T-cell (primary cell): ENCODE measurements around the gene RUSF1. TPM values are rescaled to one million over a fixed set of nuclear protein-coding genes. Genes with fewer than 3 reads are reported as not detected.
A peak's percentile ranks its signal among the peaks of the same experiment; 100 is the strongest.

ENCODE experiments used
- ATAC-seq, 4 experiments: fragments of 200-7000 bp in 3 of 4; fragments of 150-1000 bp in 1 of 4; cut with Tn5 transposase; replicated peaks in 1 of 4; 1 replicate in 3 of 4; 2 replicates in 1 of 4; pipeline ENCODE4 v1.10.0; 2021; ENCODE audit warnings: moderate library complexity in 3 of 4, mild to moderate bottlenecking in 2 of 4, moderate number of reproducible peaks in 1 of 4
- CTCF ChIA-PET, 2 donors: fragments of 300-600 bp; sonication (Branson Sonifier 250); formaldehyde crosslinking; loops; one replicate each; lab custom pipeline; 2022; ENCODE audit warnings: antibody characterized with exemption in 2 of 2; lab: Charles Lee
- POLR2A ChIA-PET, 2 donors: fragments of 300-600 bp; sonication (Branson Sonifier 250); formaldehyde crosslinking; loops; one replicate each; lab custom pipeline; 2022; ENCODE audit warnings: antibody characterized with exemption in 2 of 2; lab: Charles Lee
- DNase-seq, 35 experiments: peaks; one replicate each; pipeline versions ENCODE4 v3.0.0 to v3.0.0-alpha.2; 2013 to 2023
- H3K27ac ChIP-seq: one replicate; pipeline ENCODE4 v1.5.1; 2013; ENCODE audit warnings: low read length
- H3K27me3 ChIP-seq, 2 experiments: replicated peaks in 1 of 2; 1 replicate in 1 of 2; 2 replicates in 1 of 2; pipeline versions ENCODE4 v1.6.1 to v1.7.0; 2013; ENCODE audit warnings: low read length in 1 of 2, mixed read lengths in 1 of 2; ENCODE audit not compliant: control insufficient read depth in 2 of 2, insufficient read depth in 2 of 2; ENCODE audit errors: extremely low read depth in 1 of 2
- H3K36me3 ChIP-seq, 2 donors: 1 replicate in 1 of 2; 2 replicates in 1 of 2; pipeline versions ENCODE4 v1.6.1 to v1.7.0; 2013; ENCODE audit warnings: low read length in 1 of 2; ENCODE audit not compliant: control insufficient read depth in 2 of 2, insufficient read depth in 1 of 2; ENCODE audit errors: extremely low read depth in 1 of 2
- H3K4me1 ChIP-seq, 2 experiments: 1 replicate in 1 of 2; 2 replicates in 1 of 2; pipeline versions ENCODE4 v1.6.1 to v1.7.0; 2013; ENCODE audit warnings: low read length in 2 of 2, mixed read lengths in 1 of 2; ENCODE audit not compliant: insufficient read depth in 2 of 2, control insufficient read depth in 1 of 2; ENCODE audit errors: extremely low read depth in 1 of 2
- H3K4me3 ChIP-seq, 2 donors: 1 replicate in 1 of 2; 2 replicates in 1 of 2; pipeline versions ENCODE4 v1.5.1 to v1.7.0; 2013; ENCODE audit warnings: mild to moderate bottlenecking in 2 of 2, low read length in 1 of 2, moderate library complexity in 1 of 2; ENCODE audit not compliant: control insufficient read depth in 1 of 2; ENCODE audit errors: extremely low read depth in 1 of 2
- H3K9me3 ChIP-seq: 2 replicates; pipeline ENCODE4 v1.7.0; 2013
- H3K27ac Mint-ChIP-seq, 2 donors: one replicate each; pipeline ENCODE4 v1.8.0; 2020 to 2021; ENCODE audit warnings: mild to moderate bottlenecking in 2 of 2, mixed read lengths in 2 of 2
- H3K27me3 Mint-ChIP-seq, 2 donors: one replicate each; pipeline ENCODE4 v1.8.0; 2021 to 2022; ENCODE audit warnings: mixed read lengths in 2 of 2
- H3K36me3 Mint-ChIP-seq: one replicate; pipeline ENCODE4 v1.8.0; 2021; ENCODE audit warnings: mixed read lengths
- H3K4me1 Mint-ChIP-seq, 3 donors: one replicate each; pipeline ENCODE4 v1.8.0; 2020 to 2022; ENCODE audit warnings: mixed read lengths in 3 of 3, mild to moderate bottlenecking in 1 of 3
- H3K4me3 Mint-ChIP-seq, 3 donors: one replicate each; pipeline ENCODE4 v1.8.0; 2020 to 2022; ENCODE audit warnings: mild to moderate bottlenecking in 3 of 3, mixed read lengths in 3 of 3, moderate library complexity in 3 of 3
- H3K9me3 Mint-ChIP-seq, 3 donors: one replicate each; pipeline ENCODE4 v1.8.0; 2020 to 2022; ENCODE audit warnings: mixed read lengths in 3 of 3
- WGBS: methylation state at CpG from one replicate; pipeline ENCODE4 v1.1.5; 2013; ENCODE audit warnings: missing lambda C conversion rate; ENCODE audit not compliant: insufficient coverage; 5-methylcytosine and 5-hydroxymethylcytosine counted together
- total RNA-seq, 35 experiments: library from RNA in 6 of 35; stranded (reverse) in 6 of 35; fragments of 120-200 nt in 1 of 35; gene quantifications; one replicate each; pipeline versions ENCODE4 v1.2.1 to v1.2.4 and lab custom pipeline; 2013 to 2026

RUSF1 gene
- total RNA-seq, 5 donors from 2014 or later (not counting 1 experiment from before 2014, with no cell fraction given): 65.4 to 125 (median 107) TPM

GRCh38 chr16:31491778-31492418 lies 16.3 kb downstream of the RUSF1 start:
- Mint-ChIP-seq H3K4me1 (peaks cover 0 to 10% (median 4%) of the 10 kb centered on the region in 3 donors), H3K27ac (peak overlapping the region in 1 of 2 donors; percentile 34), H3K27me3 (no peaks in the 10 kb centered on the region), H3K9me3 (no peaks in the 10 kb centered on the region), H3K4me3 (no peak overlapping the region), H3K36me3 (peaks cover 13% of the 10 kb centered on the region)
- Histone ChIP-seq H3K27ac (no peak overlapping the region), H3K4me3 (no peak overlapping the region), H3K9me3 (no peaks in the 10 kb centered on the region), H3K27me3 (no peaks in the 10 kb centered on the region), H3K4me1 (peaks cover 4 to 14% of the 10 kb centered on the region in 2 experiments), H3K36me3 (peaks cover 15 to 33% of the 10 kb centered on the region in 2 donors)
- no peak for DNase-seq
- ChIA-PET POLR2A (no interaction called here), CTCF (no interaction called here)
- 99% methylated on average over 7 of the region's 8 CpGs for whole genome bisulfite sequencing
- ATAC-seq: no peak

- Mint-ChIP-seq H3K27me3 (no peaks in the 10 kb centered on the region), H3K4me1 (peaks cover 10 to 19% (median 15%) of the 10 kb centered on the region in 3 donors), H3K27ac (peak overlapping the region in 1 of 2 donors; percentile 72), H3K36me3 (peaks cover 10% of the 10 kb centered on the region), H3K4me3 (peak overlapping the region; percentile 47 to 60 (median 54)), H3K9me3 (no peaks in the 10 kb centered on the region)
- Histone ChIP-seq H3K27me3 (peaks cover 0 to 12% of the 10 kb centered on the region in 2 experiments), H3K9me3 (no peaks in the 10 kb centered on the region), H3K27ac (no peak overlapping the region), H3K4me1 (peaks cover 4 to 24% of the 10 kb centered on the region in 2 experiments), H3K36me3 (peaks cover 14 to 15% of the 10 kb centered on the region in 2 donors), H3K4me3 (no peak overlapping the region)
- CTCF ChIA-PET: no interaction called here
- 91% methylated on average over 15 of the region's 22 CpGs for WGBS
- no peak for DNase-seq
- no peak for ATAC-seq
- POLR2A ChIA-PET: interaction anchor here in 1 of 2 donors (0.6 kb wide), 1 partner anchor 20 kb away, joined by 4 read pairs; no protein-coding TSS in a partner anchor
Measured at GRCh38 chr16:31489616-31490584, 18.3 kb downstream of the RUSF1 start.

- no peak for ATAC-seq
- Histone ChIP-seq H3K4me3 (no peak overlapping the region), H3K36me3 (peaks cover 11 to 14% of the 10 kb centered on the region in 2 donors), H3K27me3 (peaks cover 0 to 17% of the 10 kb centered on the region in 2 experiments), H3K27ac (no peak overlapping the region), H3K4me1 (peaks cover 4 to 24% of the 10 kb centered on the region in 2 experiments), H3K9me3 (no peaks in the 10 kb centered on the region)
- Mint-ChIP-seq H3K4me1 (peaks cover 10 to 19% (median 15%) of the 10 kb centered on the region in 3 donors), H3K4me3 (peak overlapping the region in 2 of 3 donors; percentile 54 to 59), H3K27me3 (no peaks in the 10 kb centered on the region), H3K36me3 (peaks cover 10% of the 10 kb centered on the region), H3K9me3 (no peaks in the 10 kb centered on the region), H3K27ac (peak overlapping the region in 1 of 2 donors; percentile 72)
- ChIA-PET CTCF (no interaction called here), POLR2A (interaction anchor here in 1 of 2 donors (0.6 kb wide), 1 partner anchor 21 kb away, joined by 4 read pairs; no protein-coding TSS in a partner anchor)
- no peak for DNase-seq
- 87% methylated on average over 5 of the region's 7 CpGs for WGBS
Measured at GRCh38 chr16:31489298-31489564, 19.0 kb downstream of the RUSF1 start.

DNA sequence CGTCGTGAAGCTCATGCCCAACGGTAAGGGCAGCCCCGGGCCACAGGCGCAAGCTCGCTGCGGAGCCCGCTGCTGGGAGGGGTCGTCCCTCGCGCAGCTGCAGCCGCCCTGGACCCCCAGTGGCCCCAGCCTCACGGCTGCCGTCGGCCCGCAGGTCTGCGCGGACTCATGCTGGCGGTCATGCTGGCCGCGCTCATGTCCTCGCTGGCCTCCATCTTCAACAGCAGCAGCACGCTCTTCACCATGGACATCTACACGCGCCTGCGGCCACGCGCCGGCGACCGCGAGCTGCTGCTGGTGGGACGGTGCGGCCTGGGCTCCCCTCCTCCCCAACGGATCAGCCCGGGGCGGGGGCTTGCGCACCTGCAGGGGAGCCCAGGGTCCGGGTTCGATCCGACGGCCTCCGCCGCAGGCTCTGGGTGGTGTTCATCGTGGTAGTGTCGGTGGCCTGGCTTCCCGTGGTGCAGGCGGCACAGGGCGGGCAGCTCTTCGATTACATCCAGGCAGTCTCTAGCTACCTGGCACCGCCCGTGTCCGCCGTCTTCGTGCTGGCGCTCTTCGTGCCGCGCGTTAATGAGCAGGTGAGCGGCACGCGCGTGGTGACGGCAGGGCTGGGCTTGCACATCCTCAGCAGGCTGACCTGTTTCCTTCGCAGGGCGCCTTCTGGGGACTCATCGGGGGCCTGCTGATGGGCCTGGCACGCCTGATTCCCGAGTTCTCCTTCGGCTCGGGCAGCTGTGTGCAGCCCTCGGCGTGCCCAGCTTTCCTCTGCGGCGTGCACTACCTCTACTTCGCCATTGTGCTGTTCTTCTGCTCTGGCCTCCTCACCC lies 19.5 kb downstream of the RUSF1 start:
- peaks cover 0 to 17% of the 10 kb centered on the region in 2 experiments for H3K27me3 ChIP-seq
- H3K36me3 ChIP-seq: peaks cover 9 to 11% of the 10 kb centered on the region in 2 donors
- Mint-ChIP-seq H3K9me3 (no peaks in the 10 kb centered on the region), H3K4me1 (peaks cover 10 to 19% (median 15%) of the 10 kb centered on the region in 3 donors), H3K4me3 (peak overlapping the region; percentile 88 to 92 (median 90)), H3K27ac (peak overlapping the region in 1 of 2 donors; percentile 39), H3K27me3 (no peaks in the 10 kb centered on the region), H3K36me3 (peaks cover 10% of the 10 kb centered on the region)
- peaks cover 4 to 24% of the 10 kb centered on the region in 2 experiments for H3K4me1 ChIP-seq
- H3K4me3 ChIP-seq: peak overlapping the region in 1 of 2 donors; percentile 65
- ChIA-PET POLR2A (no interaction called here), CTCF (interaction anchor here in 1 of 2 donors (0.6 kb wide), 1 partner anchor 29 kb away, joined by 3 read pairs; the partner anchor contains the start of gene ARMC5)
- no peak for ATAC-seq
- peak overlapping the region; percentile 49 for H3K27ac ChIP-seq
- no peaks in the 10 kb centered on the region for H3K9me3 ChIP-seq
- 80% methylated on average over 73 of the region's 77 CpGs for WGBS
- peak in 1 of 35 experiments; percentile 36 for DNase-seq

- H3K36me3 Mint-ChIP-seq: peaks cover 3% of the 10 kb centered on the region
- H3K9me3 Mint-ChIP-seq: no peaks in the 10 kb centered on the region
- 2% methylated on average over 58 of the region's 60 CpGs for WGBS
- Histone ChIP-seq H3K4me1 (peaks cover 4 to 24% of the 10 kb centered on the region in 2 experiments), H3K36me3 (peaks cover 2 to 7% of the 10 kb centered on the region in 2 donors), H3K27me3 (peaks cover 0 to 17% of the 10 kb centered on the region in 2 experiments), H3K9me3 (no peaks in the 10 kb centered on the region), H3K4me3 (peak overlapping the region; percentile 65 to 73), H3K27ac (peak overlapping the region; percentile 49)
- H3K27ac Mint-ChIP-seq: peak overlapping the region; percentile 83 to 91
- CTCF ChIA-PET: interaction anchor here in 1 of 2 donors (0.5 to 0.6 kb wide), 2 partner anchors 29 to 1395 kb away, joined by 3 read pairs; partner anchors contain the start of gene ARMC5
- POLR2A ChIA-PET: no interaction called here
- H3K4me1 Mint-ChIP-seq: peaks cover 10 to 19% (median 15%) of the 10 kb centered on the region in 3 donors
- peak overlapping the region; percentile 88 to 92 (median 90) for H3K4me3 Mint-ChIP-seq
- DNase-seq (peak; percentile 57 to 86 (median 68)), ATAC-seq (peak; percentile 84 to 90 (median 88))
- H3K27me3 Mint-ChIP-seq: no peaks in the 10 kb centered on the region
Measured at GRCh38 chr16:31487720-31488467, 20.3 kb downstream of the RUSF1 start.
